Panc1 (cell line): ENCODE data around the gene EGR1. TPM values are rescaled to one million over a fixed set of nuclear protein-coding genes. Genes with fewer than 3 reads are reported as not detected.
"Not testable (repeated sequence)": the region's sequence is repeated elsewhere in the genome, so short reads cannot be mapped to it uniquely, and the experiment has no call there.

ENCODE experiments used
- ATAC-seq: fragments of 200-7000 bp; cut with Tn5 transposase; 2 replicates; pipeline ENCODE4 v1.9.1; 2020; ENCODE audit warnings: mild to moderate bottlenecking, moderate library complexity
- BruUV-seq: library from RNA; stranded (reverse); fragments of 400-500 nt; replicated peaks from 2 replicates; lab custom pipeline; 2021; lab: Mats Ljungman, UMichigan
- CTCF ChIA-PET: fragments of 300-600 bp; sonication (Branson Sonifier 250); formaldehyde crosslinking; loops from one replicate; lab custom pipeline; 2022; ENCODE audit warnings: antibody characterized with exemption; lab: Charles Lee
- POLR2A ChIA-PET: fragments of 300-600 bp; sonication (Branson Sonifier 250); formaldehyde crosslinking; loops from one replicate; lab custom pipeline; 2022; ENCODE audit warnings: antibody characterized with exemption; lab: Charles Lee
- DNase-seq: peaks from one replicate; pipeline ENCODE4 v3.0.0-alpha.2; 2010; ENCODE audit warnings: low read depth, low spot score
- H3K27ac ChIP-seq: 2 replicates; pipeline ENCODE4 v1.5.1; 2011; ENCODE audit warnings: mild to moderate bottlenecking, low read length, inconsistent platforms
- H3K27me3 ChIP-seq: fragments of 200-500 bp; sonication (Bioruptor generic); 2 replicates; pipeline ENCODE4 v1.6.0; 2014; ENCODE audit warnings: low read length, inconsistent platforms; ENCODE audit not compliant: control insufficient read depth, insufficient read depth
- H3K36me3 ChIP-seq: fragments of 200-500 bp; sonication (Bioruptor generic); 2 replicates; pipeline ENCODE4 v1.5.1; 2014; ENCODE audit warnings: inconsistent platforms, mild to moderate bottlenecking, low read length, moderate library complexity; ENCODE audit not compliant: control insufficient read depth, insufficient read depth
- H3K4me1 ChIP-seq: 2 replicates; pipeline ENCODE4 v1.5.1; 2011; ENCODE audit warnings: inconsistent platforms, mild to moderate bottlenecking, low read length, moderate library complexity; ENCODE audit not compliant: control insufficient read depth, insufficient read depth
- H3K4me3 ChIP-seq, 2 experiments: 2 replicates each; pipeline ENCODE4 v1.5.1; 2011 to 2012; ENCODE audit warnings: low read depth in 2 of 2, low read length in 2 of 2, mild to moderate bottlenecking in 2 of 2, inconsistent platforms in 1 of 2, moderate library complexity in 1 of 2
- H3K9me3 ChIP-seq: fragments of 200-500 bp; sonication (Bioruptor generic); 2 replicates; pipeline ENCODE4 v1.5.1; 2014; ENCODE audit warnings: low read depth, mild to moderate bottlenecking, inconsistent platforms, low read length, moderate library complexity; ENCODE audit not compliant: control insufficient read depth, insufficient read depth
- POLR2AphosphoS5 ChIP-seq: IDR thresholded peaks from 2 replicates; pipeline ENCODE4 v1.6.1; 2012; ENCODE audit warnings: mild to moderate bottlenecking, low read depth, low read length, moderate library complexity
- SIN3A ChIP-seq: IDR thresholded peaks from 2 replicates; pipeline ENCODE4 v1.6.1; 2012; ENCODE audit warnings: low read depth, mild to moderate bottlenecking, low read length, moderate library complexity, borderline replicate concordance; ENCODE audit not compliant: insufficient read depth
- TCF7L2 ChIP-seq: IDR thresholded peaks from 2 replicates; pipeline ENCODE4 v1.6.1; 2011; ENCODE audit warnings: mild to moderate bottlenecking, low read depth, low read length, inconsistent platforms
- in situ Hi-C: cut with HindIII; loops from 2 replicates; pipeline ENCODE4 v1.10.0; 2016; ENCODE audit warnings: low sequenced_read_pairs, low pct_unique_long_range_greater_than_20kb
- intact Hi-C: fragments of 100-400 bp; cut with micrococcal nuclease; formaldehyde crosslinking; loops from one replicate; pipeline ENCODE4 v1.10.0; 2022; ENCODE audit not compliant: unreplicated experiment
- total RNA-seq: library from RNA; stranded (reverse); gene quantifications from one replicate; pipeline ENCODE4 v1.2.1, GENCODE V29; 2021; ENCODE audit not compliant: unreplicated experiment
- TF ChIP-seq, protein P1 (sequence below), 2 experiments: IDR thresholded peaks; 2 replicates each; pipeline ENCODE4 v1.6.1; 2011 to 2012; ENCODE audit warnings: low read depth in 2 of 2, control low read depth in 1 of 2, low read length in 1 of 2, mild to moderate bottlenecking in 1 of 2, moderate library complexity in 1 of 2; ENCODE audit not compliant: insufficient read depth in 1 of 2
- TF ChIP-seq, protein P2 (sequence below): fragments of 450-650 bp; IDR thresholded peaks from 2 replicates; pipeline ENCODE4 v1.5.1; 2017; ENCODE audit warnings: mild to moderate bottlenecking

The EGR1 gene
- total RNA-seq, 1 experiment from 2014 or later, result 12.0 TPM

DNA sequence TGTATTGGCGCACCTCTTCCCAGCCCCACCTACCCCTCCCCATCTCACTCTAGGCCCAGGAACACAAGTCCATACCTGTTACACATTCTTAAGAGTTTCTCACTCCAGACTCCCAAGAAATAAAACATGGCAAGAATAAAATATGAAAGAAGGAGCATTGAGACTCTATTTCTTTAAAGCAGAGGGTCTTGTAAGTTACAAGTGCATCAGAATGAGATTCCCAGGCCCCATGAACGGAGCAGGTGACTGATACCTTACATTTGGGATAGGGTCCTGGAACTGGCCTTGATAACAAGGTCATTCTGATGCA lies 5.7 kb downstream of the EGR1 start:
- POLR2A ChIA-PET, result interaction anchor here (0.5 kb wide), 1 partner anchor 99 kb away, joined by 4 read pairs; no protein-coding TSS in a partner anchor
- TF ChIP-seq TCF7L2, result no peak
- TF ChIP-seq SIN3A, result no peak
- TF ChIP-seq, protein P1, sequence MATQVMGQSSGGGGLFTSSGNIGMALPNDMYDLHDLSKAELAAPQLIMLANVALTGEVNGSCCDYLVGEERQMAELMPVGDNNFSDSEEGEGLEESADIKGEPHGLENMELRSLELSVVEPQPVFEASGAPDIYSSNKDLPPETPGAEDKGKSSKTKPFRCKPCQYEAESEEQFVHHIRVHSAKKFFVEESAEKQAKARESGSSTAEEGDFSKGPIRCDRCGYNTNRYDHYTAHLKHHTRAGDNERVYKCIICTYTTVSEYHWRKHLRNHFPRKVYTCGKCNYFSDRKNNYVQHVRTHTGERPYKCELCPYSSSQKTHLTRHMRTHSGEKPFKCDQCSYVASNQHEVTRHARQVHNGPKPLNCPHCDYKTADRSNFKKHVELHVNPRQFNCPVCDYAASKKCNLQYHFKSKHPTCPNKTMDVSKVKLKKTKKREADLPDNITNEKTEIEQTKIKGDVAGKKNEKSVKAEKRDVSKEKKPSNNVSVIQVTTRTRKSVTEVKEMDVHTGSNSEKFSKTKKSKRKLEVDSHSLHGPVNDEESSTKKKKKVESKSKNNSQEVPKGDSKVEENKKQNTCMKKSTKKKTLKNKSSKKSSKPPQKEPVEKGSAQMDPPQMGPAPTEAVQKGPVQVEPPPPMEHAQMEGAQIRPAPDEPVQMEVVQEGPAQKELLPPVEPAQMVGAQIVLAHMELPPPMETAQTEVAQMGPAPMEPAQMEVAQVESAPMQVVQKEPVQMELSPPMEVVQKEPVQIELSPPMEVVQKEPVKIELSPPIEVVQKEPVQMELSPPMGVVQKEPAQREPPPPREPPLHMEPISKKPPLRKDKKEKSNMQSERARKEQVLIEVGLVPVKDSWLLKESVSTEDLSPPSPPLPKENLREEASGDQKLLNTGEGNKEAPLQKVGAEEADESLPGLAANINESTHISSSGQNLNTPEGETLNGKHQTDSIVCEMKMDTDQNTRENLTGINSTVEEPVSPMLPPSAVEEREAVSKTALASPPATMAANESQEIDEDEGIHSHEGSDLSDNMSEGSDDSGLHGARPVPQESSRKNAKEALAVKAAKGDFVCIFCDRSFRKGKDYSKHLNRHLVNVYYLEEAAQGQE (IDR thresholded peaks at IDR 0.05; ENCODE audit: insufficient read depth in 1 of 2, low read depth in 2 of 2, low read length in 1 of 2), result no peak
- no peak for TF ChIP-seq POLR2AphosphoS5
- TF ChIP-seq, protein P2, sequence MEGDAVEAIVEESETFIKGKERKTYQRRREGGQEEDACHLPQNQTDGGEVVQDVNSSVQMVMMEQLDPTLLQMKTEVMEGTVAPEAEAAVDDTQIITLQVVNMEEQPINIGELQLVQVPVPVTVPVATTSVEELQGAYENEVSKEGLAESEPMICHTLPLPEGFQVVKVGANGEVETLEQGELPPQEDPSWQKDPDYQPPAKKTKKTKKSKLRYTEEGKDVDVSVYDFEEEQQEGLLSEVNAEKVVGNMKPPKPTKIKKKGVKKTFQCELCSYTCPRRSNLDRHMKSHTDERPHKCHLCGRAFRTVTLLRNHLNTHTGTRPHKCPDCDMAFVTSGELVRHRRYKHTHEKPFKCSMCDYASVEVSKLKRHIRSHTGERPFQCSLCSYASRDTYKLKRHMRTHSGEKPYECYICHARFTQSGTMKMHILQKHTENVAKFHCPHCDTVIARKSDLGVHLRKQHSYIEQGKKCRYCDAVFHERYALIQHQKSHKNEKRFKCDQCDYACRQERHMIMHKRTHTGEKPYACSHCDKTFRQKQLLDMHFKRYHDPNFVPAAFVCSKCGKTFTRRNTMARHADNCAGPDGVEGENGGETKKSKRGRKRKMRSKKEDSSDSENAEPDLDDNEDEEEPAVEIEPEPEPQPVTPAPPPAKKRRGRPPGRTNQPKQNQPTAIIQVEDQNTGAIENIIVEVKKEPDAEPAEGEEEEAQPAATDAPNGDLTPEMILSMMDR, result no peak
- no peaks in the 10 kb centered on the region for H3K9me3 ChIP-seq
- H3K4me3 ChIP-seq, result no peak overlapping the region
- no peaks in the 10 kb centered on the region for H3K4me1 ChIP-seq
- no peaks in the 10 kb centered on the region for H3K27me3 ChIP-seq
- DNase-seq (no peak), ATAC-seq (no peak)
- intact Hi-C loops, result no loop called here
- BruUV-seq, result no TSS peak
- CTCF ChIA-PET, result no interaction called here
- in situ Hi-C loops, result no loop called here
- no peaks in the 10 kb centered on the region for H3K36me3 ChIP-seq
- no peak overlapping the region for H3K27ac ChIP-seq

DNA sequence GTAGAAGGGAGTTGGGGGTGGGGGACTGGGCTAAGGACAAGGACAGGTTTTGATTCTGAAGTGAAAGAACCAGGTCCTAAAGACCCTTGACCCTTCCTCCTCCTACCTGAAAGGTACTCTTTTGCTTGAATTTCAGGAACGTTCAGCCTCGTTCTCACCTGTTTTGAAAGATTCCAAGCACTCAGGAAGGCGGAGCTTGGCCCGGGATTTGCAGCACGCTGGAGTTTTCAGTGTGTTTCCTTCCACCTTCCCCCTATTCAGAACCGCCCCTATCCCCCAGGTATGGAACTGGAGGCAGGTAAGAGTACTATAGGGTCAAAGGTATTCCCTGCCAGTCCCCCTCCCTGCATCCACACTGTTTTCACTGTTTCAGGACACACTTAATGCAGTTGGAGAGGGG lies 7.1 kb downstream of the EGR1 start:
- POLR2A ChIA-PET, result no interaction called here
- Histone ChIP-seq H3K36me3 (no peaks in the 10 kb centered on the region), H3K27ac (no peak overlapping the region), H3K27me3 (no peaks in the 10 kb centered on the region), H3K4me3 (no peak overlapping the region), H3K9me3 (no peaks in the 10 kb centered on the region), H3K4me1 (no peaks in the 10 kb centered on the region)
- BruUV-seq, result no TSS peak
- DNase-seq (no peak), ATAC-seq (no peak)
- TF ChIP-seq SIN3A (no peak), POLR2AphosphoS5 (no peak), TCF7L2 (no peak)
- TF ChIP-seq, protein P2, result no peak
- TF ChIP-seq, protein P1 (IDR thresholded peaks at IDR 0.05; ENCODE audit: insufficient read depth in 1 of 2, low read depth in 2 of 2, low read length in 1 of 2), result no peak
- in situ Hi-C loops, result no loop called here
- CTCF ChIA-PET, result no interaction called here
- intact Hi-C loops, result no loop called here

GRCh38 chr5:138473151-138473550 lies 7.9 kb downstream of the EGR1 start:
- BruUV-seq, intact Hi-C loops, ATAC-seq, H3K4me3 ChIP-seq, DNase-seq, in situ Hi-C loops, H3K27me3 ChIP-seq, H3K36me3 ChIP-seq, H3K27ac ChIP-seq, H3K9me3 ChIP-seq, H3K4me1 ChIP-seq: not testable (repeated sequence)
- ChIA-PET POLR2A (interaction anchor here (0.6 kb wide), 1 partner anchor 28 kb away, joined by 8 read pairs; no protein-coding TSS in a partner anchor), CTCF (interaction anchor here (0.6 kb wide), 1 partner anchor 23 kb away, joined by 3 read pairs; no protein-coding TSS in a partner anchor)
